Activated CD8-positive, alpha-beta memory T cell treated with anti-CD3 and anti-CD28 coated beads for 36 hours (primary cell): ENCODE measurements around the gene MCOLN3. TPM values are rescaled to one million over a fixed set of nuclear protein-coding genes. Genes with fewer than 3 reads are reported as not detected.
"Not testable (repeated sequence)": the region's sequence is repeated elsewhere in the genome, so short reads cannot be mapped to it uniquely, and the experiment has no call there.

Source experiments
- CTCF ChIA-PET: fragments of 350-600 bp; sonication (Branson Sonifier 250); formaldehyde crosslinking; loops from one replicate; lab custom pipeline; 2021; ENCODE audit warnings: antibody characterized with exemption; lab: Charles Lee
- POLR2A ChIA-PET: fragments of 350-600 bp; sonication (Branson Sonifier 250); formaldehyde crosslinking; loops from one replicate; lab custom pipeline; 2021; ENCODE audit warnings: antibody characterized with exemption; lab: Charles Lee
- total RNA-seq, 2 experiments: library from RNA; stranded (reverse); gene quantifications; one replicate each; pipeline ENCODE4 v1.2.3, GENCODE V29; 2021

The MCOLN3 gene
- total RNA-seq, 2 experiments from 2014 or later, result 0.32 to 0.46 TPM

- ChIA-PET CTCF (no interaction called here), POLR2A (no interaction called here)
These were observed 10.0 kb upstream of the MCOLN3 start for GRCh38 chr1:85058311-85058710.

DNA sequence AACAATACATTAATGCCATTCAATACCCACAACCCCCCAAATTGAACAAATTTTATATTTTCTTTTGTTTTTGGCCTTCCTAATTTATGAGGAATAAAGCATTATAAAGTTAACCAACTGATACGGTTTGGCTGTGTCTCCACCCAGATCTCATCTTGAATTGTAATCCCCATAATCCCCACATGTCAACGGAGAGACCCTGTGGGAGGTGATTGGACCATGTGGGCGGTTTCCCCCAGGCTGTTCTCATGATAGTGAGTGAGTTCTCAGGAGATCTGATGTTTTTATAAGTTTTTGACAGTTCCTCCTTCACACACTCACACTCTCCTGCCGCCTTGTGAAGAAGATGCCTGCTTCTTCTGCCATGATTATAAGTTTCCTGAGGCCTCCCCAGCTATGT is 6.4 kb upstream of the MCOLN3 start:
- CTCF ChIA-PET, result no interaction called here
- POLR2A ChIA-PET, result no interaction called here

DNA sequence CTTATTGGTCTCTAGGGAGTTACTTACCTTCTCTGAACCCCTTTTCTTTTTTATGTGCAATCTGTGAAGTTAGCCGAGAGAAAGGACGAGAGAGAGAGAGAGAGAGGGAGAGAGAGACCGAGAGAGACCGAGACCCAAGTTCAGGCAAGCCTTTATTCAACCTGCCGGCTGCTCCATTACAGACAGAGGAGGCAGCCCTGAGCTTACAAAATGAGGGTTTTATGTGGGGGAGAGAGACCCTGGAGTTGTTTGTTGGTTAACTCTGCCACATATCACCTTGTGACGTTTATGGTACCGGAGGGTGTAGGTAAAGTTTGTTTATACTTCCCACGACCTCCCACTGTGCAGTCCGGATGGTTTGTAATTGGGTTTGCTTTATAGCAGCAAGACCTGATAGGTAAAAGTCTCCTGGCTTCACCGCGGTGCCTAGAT is 1.5 kb upstream of the MCOLN3 start:
- ChIA-PET POLR2A (no interaction called here), CTCF (interaction anchor here (0.7 kb wide), 1 partner anchor 33 kb away, joined by 3 read pairs; no protein-coding TSS in a partner anchor)

GRCh38 chr1:85047472-85048295 is 616 bp downstream of the MCOLN3 start:
- CTCF ChIA-PET, result interaction anchor here (1.0 to 2.0 kb wide), 3 partner anchors 89 to 104 kb away, joined by 3 to 7 read pairs (median 3); no protein-coding TSS in a partner anchor
- POLR2A ChIA-PET, result no interaction called here

- POLR2A ChIA-PET, result no interaction called here
- CTCF ChIA-PET, result interaction anchor here (1.0 to 2.0 kb wide), 2 partner anchors 102 to 103 kb away, joined by 3 to 7 read pairs; no protein-coding TSS in a partner anchor
These were observed 1.2 kb downstream of the MCOLN3 start for GRCh38 chr1:85047144-85047471.

GRCh38 chr1:85042413-85042812 is 5.9 kb downstream of the MCOLN3 start:
- ChIA-PET POLR2A (interaction anchor here (0.6 kb wide), 1 partner anchor 46 kb away, joined by 3 read pairs; no protein-coding TSS in a partner anchor), CTCF (interaction anchor here (1.2 to 2.1 kb wide), 2 partner anchors 10 to 217 kb away, joined by 3 to 5 read pairs; partner anchors contain the start of gene C1orf52)

DNA sequence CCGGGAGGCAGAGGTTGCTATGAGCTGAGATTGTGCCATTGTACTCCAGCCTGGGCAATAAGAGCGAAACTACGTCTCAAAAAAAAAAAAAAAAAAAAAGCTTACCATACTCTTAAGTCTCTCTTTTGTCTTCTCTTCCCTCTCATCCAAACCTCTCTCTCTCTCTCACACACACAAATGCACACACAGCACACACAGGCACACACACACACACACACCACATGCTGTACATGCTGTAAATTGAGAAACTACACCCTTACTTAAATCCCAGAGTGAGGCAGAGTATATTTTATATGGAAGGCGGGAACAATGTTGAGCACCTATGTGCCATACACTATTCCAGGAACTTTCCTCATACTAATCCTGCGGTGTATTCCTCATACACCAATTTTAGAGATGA is 6.5 kb downstream of the MCOLN3 start:
- ChIA-PET CTCF (interaction anchor here (0.6 to 2.1 kb wide), 2 partner anchors 9 to 52 kb away, joined by 3 to 5 read pairs; no protein-coding TSS in a partner anchor), POLR2A (no interaction called here)

DNA sequence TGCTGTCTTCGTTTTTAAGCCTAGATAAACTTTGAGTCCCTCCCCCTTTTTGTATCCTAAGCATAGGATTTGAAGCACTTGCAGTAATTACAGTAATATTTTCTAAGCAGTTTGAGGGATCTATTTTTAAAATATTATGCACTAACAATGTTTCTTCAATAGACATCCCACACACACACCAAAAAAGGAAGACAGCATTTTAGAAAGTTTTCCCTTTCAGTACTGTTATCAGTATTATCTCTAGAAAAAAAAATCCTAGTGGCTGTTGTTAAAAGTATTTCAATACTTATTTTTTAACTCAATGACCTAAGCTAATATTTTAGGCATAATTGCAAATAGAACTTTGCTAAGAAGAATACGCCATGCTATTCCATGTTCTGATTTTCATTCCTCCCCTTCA is 15.1 kb downstream of the MCOLN3 start:
- ChIA-PET CTCF (interaction anchor here (1.8 kb wide), 1 partner anchor 10 kb away, joined by 5 read pairs; no protein-coding TSS in a partner anchor), POLR2A (no interaction called here)

DNA sequence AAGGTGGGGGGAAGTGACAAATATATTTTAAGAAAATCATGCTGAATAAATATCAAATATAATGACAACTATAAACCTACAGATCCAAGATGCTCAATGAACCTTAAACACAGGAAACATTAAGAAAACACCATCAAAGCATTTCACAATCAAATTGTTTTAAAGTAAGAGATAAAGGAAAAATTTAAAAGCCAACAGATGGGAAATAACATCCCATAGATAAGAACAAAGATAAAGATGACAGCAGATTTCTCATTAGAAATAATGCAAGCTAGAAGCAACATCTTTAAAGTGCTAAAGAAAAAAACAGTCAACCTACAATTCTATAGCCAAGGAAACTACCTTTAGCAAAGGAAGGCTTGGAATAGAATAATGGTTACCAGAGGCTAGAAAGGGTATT is 17.8 kb downstream of the MCOLN3 start:
- CTCF ChIA-PET, result interaction anchor here (1.3 to 2.2 kb wide), 2 partner anchors 86 to 87 kb away, joined by 3 to 9 read pairs; no protein-coding TSS in a partner anchor

DNA sequence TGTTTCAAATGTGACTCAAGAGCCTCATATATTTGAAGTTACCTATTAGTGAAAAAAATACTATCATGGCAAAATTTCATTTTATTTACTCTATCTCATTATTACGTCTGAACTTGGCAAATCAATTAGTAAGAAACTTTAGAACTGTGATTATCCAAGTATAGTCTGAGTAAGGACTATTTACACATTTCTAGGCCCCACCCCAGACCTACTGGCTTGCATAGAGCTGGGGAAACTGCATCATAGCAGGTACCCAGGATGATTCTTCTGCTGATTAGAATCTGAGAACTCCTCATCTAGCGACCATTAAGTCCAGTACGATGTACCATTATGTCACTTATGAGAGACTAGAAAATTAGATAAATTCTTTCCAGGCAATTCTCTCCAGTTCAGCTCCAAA is 20.1 kb downstream of the MCOLN3 start:
- CTCF ChIA-PET, result interaction anchor here (0.7 to 2.2 kb wide), 8 partner anchors 9 to 93 kb away, joined by 3 to 33 read pairs (median 3); a partner anchor contains a TSS
- POLR2A ChIA-PET, result no interaction called here

More for the DNA sequence above, 17.8 kb downstream of the MCOLN3 start:
- POLR2A ChIA-PET, result no interaction called here

DNA sequence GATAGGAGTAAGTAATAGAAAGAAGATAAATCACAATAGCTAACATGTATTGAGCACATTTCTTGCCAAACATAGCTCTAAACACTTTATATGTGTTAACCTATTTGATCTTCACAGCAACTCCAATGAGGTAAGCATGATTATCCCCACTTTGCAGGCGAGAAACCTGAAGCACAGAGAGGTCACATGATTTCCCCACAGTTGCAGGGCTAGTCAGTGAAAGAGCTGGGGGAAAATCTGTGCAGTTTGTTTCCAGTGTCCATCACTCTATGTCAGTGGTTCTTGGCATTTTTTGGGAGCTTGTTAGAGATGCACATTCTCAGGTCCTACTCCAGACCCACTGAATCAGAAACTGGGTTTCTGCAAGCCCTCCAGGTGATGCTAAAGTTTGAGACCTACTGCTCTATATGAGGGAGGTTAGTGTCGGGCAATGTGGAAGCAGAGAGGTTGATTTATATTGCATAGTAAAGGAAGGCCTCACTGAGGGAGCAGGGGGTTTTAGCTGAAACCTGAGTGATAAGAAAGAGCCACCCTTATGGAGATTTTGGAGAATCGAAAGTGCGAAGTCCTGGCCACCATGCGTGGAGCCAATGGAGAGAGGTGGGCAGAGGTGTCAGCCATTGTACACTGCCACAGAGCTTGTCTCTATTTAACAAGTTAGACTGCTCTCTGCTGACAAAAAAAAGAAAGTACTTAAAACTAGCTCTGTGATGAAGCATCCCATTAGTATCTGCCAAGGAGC is 20.9 kb downstream of the MCOLN3 start:
- POLR2A ChIA-PET, result no interaction called here
- CTCF ChIA-PET, result interaction anchor here (0.7 to 2.2 kb wide), 11 partner anchors 8 to 112 kb away, joined by 3 to 33 read pairs (median 3); a partner anchor contains a TSS

- ChIA-PET CTCF (interaction anchor here (0.7 to 2.1 kb wide), 2 partner anchors 81 to 318 kb away, joined by 3 to 7 read pairs; no protein-coding TSS in a partner anchor), POLR2A (no interaction called here)
These were observed 22.4 kb downstream of the MCOLN3 start for GRCh38 chr1:85025940-85026339.

DNA sequence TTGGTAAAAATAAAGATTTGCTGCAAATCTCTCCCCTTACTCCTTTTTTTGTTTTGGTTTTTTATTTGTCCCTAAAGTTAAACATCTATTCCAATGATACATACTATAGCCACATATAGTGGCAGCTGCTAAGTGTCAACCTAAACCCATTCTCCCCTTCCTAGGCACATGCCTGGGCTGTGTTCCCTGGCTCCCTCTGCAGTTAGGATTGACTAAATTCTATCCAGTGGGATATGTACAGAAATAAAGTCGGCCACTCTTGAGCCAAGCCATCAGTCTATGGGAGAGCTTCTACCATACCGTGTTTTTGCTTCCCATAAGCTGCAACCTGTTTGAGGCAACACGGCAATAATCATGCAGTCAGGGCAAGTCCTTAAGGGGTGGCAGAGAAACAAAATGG is 23.6 kb downstream of the MCOLN3 start:
- POLR2A ChIA-PET, result no interaction called here
- CTCF ChIA-PET, result interaction anchor here (2.1 kb wide), 1 partner anchor 80 kb away, joined by 7 read pairs; no protein-coding TSS in a partner anchor

DNA sequence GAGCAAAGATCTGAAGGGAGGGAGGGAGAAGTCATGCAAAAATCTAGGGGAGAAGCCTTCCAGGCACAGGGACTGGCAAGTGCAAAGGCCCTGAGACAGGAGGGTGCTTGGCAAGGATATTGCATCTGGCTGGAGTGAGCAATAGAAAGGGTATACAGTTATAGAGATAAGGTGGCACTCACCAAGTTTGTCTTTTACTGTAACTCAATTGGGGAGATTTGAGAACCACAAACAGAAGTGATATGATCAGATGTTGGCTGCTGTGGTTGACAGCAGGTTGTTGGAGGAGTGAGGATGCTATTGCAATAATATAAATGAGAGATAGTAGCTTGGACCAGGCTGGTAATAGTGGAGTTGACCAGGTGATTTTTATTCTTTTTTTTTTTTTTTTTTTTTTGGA is 25.6 kb downstream of the MCOLN3 start:
- CTCF ChIA-PET, result interaction anchor here (1.5 kb wide), 1 partner anchor 78 kb away, joined by 5 read pairs; no protein-coding TSS in a partner anchor
- POLR2A ChIA-PET, result no interaction called here

- CTCF ChIA-PET, result no interaction called here
- POLR2A ChIA-PET, result no interaction called here
These were observed 28.3 kb downstream of the MCOLN3 start for GRCh38 chr1:85019994-85020393.

DNA sequence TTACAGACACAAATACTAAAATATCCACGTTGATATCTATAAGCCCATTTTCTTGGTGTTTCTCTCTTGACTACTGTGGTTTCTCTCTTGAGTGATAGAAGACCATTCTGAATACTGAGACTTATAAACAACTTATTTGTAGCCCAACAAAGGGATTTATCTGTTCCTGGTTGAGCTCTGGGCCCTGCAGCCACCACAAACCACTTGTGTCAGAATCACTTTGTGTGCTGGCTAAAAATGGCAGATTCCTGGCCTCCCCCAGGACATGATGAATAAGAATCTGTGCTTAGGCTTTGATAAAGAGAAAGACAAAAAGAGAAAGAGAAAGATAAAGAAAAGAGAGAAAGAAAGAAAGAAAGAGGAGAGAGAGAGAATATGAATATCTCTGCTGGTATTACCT is 32.5 kb downstream of the MCOLN3 start:
- CTCF ChIA-PET, result no interaction called here
- POLR2A ChIA-PET, result no interaction called here

GRCh38 chr1:85005641-85006040 is 42.7 kb downstream of the MCOLN3 start:
- CTCF ChIA-PET, POLR2A ChIA-PET: not testable (repeated sequence)

DNA sequence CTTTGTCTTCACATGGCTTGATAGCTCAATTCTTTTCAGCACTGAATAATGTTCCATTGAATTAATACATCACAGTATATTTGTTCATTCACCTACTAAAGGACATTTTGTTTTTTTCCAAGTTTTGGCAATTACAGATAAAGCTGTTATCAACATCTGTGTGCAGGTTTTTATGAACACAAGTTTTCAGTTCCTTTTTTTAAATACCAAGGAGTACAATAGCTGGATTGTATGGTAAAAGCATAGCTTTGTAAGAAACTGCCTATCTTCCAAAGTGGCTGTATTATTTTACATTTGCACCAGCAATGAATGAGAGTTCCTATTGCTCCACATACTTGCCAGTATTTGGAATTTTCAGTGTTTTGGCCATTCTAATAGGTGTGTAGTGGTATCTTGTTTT is 46.6 kb downstream of the MCOLN3 start:
- ChIA-PET CTCF (interaction anchor here (1.0 kb wide), 1 partner anchor 57 kb away, joined by 4 read pairs; no protein-coding TSS in a partner anchor), POLR2A (no interaction called here)

GRCh38 chr1:84998642-84999280 is 49.5 kb downstream of the MCOLN3 start:
- POLR2A ChIA-PET, result no interaction called here
- CTCF ChIA-PET, result interaction anchor here (0.7 to 1.0 kb wide), 4 partner anchors 29 to 261 kb away, joined by 3 to 4 read pairs (median 4); partner anchors contain the start of gene C1orf52
